GM23248 (cell line): ENCODE results near the gene CTRL. TPM values are rescaled to one million over a fixed set of nuclear protein-coding genes. Genes with fewer than 3 reads are reported as not detected.

ENCODE experiments used
- DNase-seq: peaks from one replicate; pipeline ENCODE4 v3.0.0-alpha.2; 2015
- H2AFZ ChIP-seq: fragments of 200-600 bp; sonication (generic); 2 replicates; pipeline ENCODE4 v1.6.1; 2016; ENCODE audit warnings: antibody characterized with exemption
- H3F3A ChIP-seq: fragments of 200-600 bp; sonication (generic); 2 replicates; pipeline ENCODE4 v1.6.1; 2016; ENCODE audit warnings: mild to moderate bottlenecking, antibody characterized with exemption, mixed run types; ENCODE audit not compliant: insufficient read depth
- H3K27ac ChIP-seq: fragments of 200-600 bp; sonication (generic); 2 replicates; pipeline ENCODE4 v1.5.1; 2016; ENCODE audit warnings: mild to moderate bottlenecking
- H3K27me3 ChIP-seq: fragments of 200-600 bp; sonication (generic); replicated peaks from 2 replicates; pipeline ENCODE4 v1.6.1; 2016; ENCODE audit warnings: mild to moderate bottlenecking; ENCODE audit not compliant: insufficient read depth
- H3K36me3 ChIP-seq: fragments of 200-600 bp; sonication (generic); 2 replicates; pipeline ENCODE4 v1.6.1; 2016; ENCODE audit warnings: low read depth, mild to moderate bottlenecking
- H3K4me1 ChIP-seq: fragments of 200-600 bp; sonication (generic); 2 replicates; pipeline ENCODE4 v1.6.1; 2016; ENCODE audit warnings: mild to moderate bottlenecking; ENCODE audit not compliant: insufficient read depth
- H3K4me2 ChIP-seq: fragments of 200-600 bp; sonication (generic); one replicate; pipeline ENCODE4 v1.6.1; 2016; ENCODE audit warnings: mild to moderate bottlenecking; ENCODE audit not compliant: unreplicated experiment
- H3K4me3 ChIP-seq: fragments of 200-600 bp; sonication (generic); 2 replicates; pipeline ENCODE4 v1.5.1; 2016; ENCODE audit warnings: mild to moderate bottlenecking
- H3K79me2 ChIP-seq: fragments of 200-600 bp; sonication (generic); 2 replicates; pipeline ENCODE4 v1.6.1; 2016; ENCODE audit warnings: mild to moderate bottlenecking; ENCODE audit not compliant: insufficient read depth
- H3K9ac ChIP-seq: fragments of 200-600 bp; sonication (generic); 2 replicates; pipeline ENCODE4 v1.6.1; 2016; ENCODE audit warnings: mild to moderate bottlenecking
- H3K9me2 ChIP-seq: fragments of 200-600 bp; sonication (generic); 2 replicates; pipeline ENCODE4 v1.6.1; 2016; ENCODE audit warnings: mixed run types, mild to moderate bottlenecking, moderate library complexity; ENCODE audit not compliant: insufficient read depth
- H3K9me3 ChIP-seq: fragments of 200-600 bp; sonication (generic); one replicate; pipeline ENCODE4 v1.6.1; 2017; ENCODE audit warnings: low read depth
- H4K20me1 ChIP-seq: fragments of 200-600 bp; sonication (generic); 2 replicates; pipeline ENCODE4 v1.6.0; 2016; ENCODE audit not compliant: insufficient read depth
- EZH2 ChIP-seq: fragments of 200-600 bp; sonication (generic); IDR thresholded peaks from 2 replicates; pipeline ENCODE4 v1.6.1; 2018; ENCODE audit warnings: antibody characterized with exemption, mild to moderate bottlenecking; ENCODE audit not compliant: insufficient read depth, poor library complexity, severe bottlenecking
- EZH2phosphoT487 ChIP-seq: fragments of 200-600 bp; sonication (generic); IDR thresholded peaks from 2 replicates; pipeline ENCODE4 v1.6.1; 2018; ENCODE audit warnings: antibody characterized with exemption, moderate library complexity, mild to moderate bottlenecking, low read depth; ENCODE audit not compliant: insufficient read depth
- WGBS, 2 experiments: methylation state at CpG; one replicate each; pipeline ENCODE4 v1.1.6; 2015 to 2017; ENCODE audit warnings: low lambda C conversion rate in 2 of 2, low coverage in 1 of 2; ENCODE audit errors: missing lambda C conversion rate in 2 of 2; 5-methylcytosine and 5-hydroxymethylcytosine counted together
- in situ Hi-C: fragments of 300-500 bp; cut with MboI; formaldehyde crosslinking; loops from 2 replicates; pipeline ENCODE4 v1.15.0; 2020
- polyA plus RNA-seq: library from polyadenylated mRNA; unstranded; fragments of >200 nt; fragmentation: Nextera tagmentation; extraction: Ambion mirVana; gene quantifications from 2 replicates; pipeline ENCODE4 v1.2.1, GENCODE V29; 2016
- total RNA-seq: library from RNA; depleted of rRNA; stranded (reverse); fragments of >200 nt; shearing (Covaris generic); gene quantifications from 2 replicates; pipeline ENCODE4 v1.2.3, GENCODE V29; 2014

Gene CTRL
- total and polyA plus RNA-seq, 2 experiments from 2014 or later = 3.8 TPM; not detected in 1

DNA sequence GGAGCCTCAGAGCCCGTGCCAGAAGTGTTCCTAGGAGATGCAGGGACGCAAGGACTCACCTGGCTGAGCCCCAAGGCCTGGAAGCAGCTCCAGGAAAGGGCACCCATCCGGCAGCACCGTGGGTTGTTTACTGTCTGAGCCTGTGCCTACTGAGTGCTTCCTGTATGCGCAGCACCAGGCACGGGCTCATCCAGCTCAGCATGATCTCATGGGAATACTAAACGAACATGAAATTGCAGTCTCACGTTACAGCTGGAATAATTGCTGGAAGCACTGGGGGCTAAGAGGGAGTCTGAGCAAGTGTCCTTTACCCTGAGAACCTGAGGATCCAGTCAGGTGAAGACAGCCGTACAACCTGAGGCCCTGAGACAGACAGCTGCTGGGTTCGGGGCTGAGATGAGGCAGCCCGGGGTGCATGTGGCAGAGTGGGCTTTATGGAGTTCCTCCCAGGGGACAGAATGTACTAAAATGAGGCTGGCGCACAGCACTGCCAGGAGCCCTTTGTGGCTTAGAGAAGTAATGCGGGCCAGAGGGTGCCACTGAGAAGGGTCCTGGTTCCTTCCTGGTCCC, 5.4 kb downstream of the CTRL start:
- H2AFZ ChIP-seq = no peak overlapping the region
- H3F3A ChIP-seq = no peaks in the 10 kb centered on the region
- TF ChIP-seq EZH2 = no peak
- TF ChIP-seq EZH2phosphoT487 = no peak
- H3K27me3 ChIP-seq = no peaks in the 10 kb centered on the region
- in situ Hi-C loops = loop anchor here (10.0 kb wide), 1 partner anchor 111 kb away; no protein-coding TSS in a partner anchor
- no peak overlapping the region for H3K27ac ChIP-seq
- no peak overlapping the region for H3K4me3 ChIP-seq
- WGBS, 2 experiments = 65 to 70% methylated on average over 13 of the region's 13 CpGs
- no peak overlapping the region for H3K4me2 ChIP-seq
- peaks cover 23% of the 10 kb centered on the region for H3K79me2 ChIP-seq
- H3K9ac ChIP-seq = no peak overlapping the region
- no peak for DNase-seq
- H3K4me1 ChIP-seq = no peaks in the 10 kb centered on the region
- no peaks in the 10 kb centered on the region for H3K36me3 ChIP-seq
- no peaks in the 10 kb centered on the region for H3K9me3 ChIP-seq
- no peaks in the 10 kb centered on the region for H4K20me1 ChIP-seq
- H3K9me2 ChIP-seq = no peaks in the 10 kb centered on the region

DNA sequence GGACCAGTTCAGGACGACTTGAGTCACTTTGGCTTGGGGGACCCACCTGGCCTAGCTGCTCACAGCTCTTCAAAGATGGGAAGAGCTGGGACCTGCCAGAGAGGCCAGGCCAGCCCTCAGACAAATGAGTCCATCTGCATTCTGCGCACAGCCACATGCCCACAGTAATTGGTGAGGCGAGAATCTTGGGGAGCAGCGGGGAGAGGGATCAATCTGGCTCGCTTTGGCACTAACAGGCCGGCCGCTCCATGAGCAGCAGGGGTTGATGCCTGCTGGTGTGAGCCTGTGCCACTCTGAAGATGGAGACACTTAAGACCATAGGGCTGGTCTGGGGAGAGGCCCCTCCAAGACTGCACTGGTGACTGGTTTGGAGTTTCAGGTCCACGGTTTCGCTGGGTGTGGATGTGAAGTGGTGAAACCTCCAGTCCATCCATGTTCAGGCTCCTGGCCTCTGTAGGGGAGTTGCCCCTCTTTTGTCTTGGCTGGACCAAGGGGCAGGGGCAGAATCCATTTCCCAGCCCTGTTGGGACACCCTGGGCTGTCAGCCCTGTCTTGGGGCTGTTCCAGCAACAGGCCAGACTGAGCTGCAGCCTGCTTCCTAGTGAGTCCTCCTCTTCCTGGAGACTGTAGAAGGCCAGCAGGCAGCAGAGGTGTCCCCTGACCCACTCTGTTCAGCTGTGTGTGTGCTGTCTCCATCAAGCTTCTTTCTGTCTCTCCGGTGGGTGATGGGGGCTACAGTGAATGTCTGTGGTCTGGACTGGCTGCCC, 7.3 kb downstream of the CTRL start:
- Histone ChIP-seq H3K36me3 (no peaks in the 10 kb centered on the region), H3K9me3 (no peaks in the 10 kb centered on the region), H3K4me2 (no peak overlapping the region), H3F3A (no peaks in the 10 kb centered on the region), H2AFZ (no peak overlapping the region), H3K4me1 (no peaks in the 10 kb centered on the region), H3K4me3 (no peak overlapping the region), H3K27me3 (no peaks in the 10 kb centered on the region), H3K27ac (no peak overlapping the region), H3K9me2 (no peaks in the 10 kb centered on the region), H3K9ac (no peak overlapping the region), H3K79me2 (peaks cover 42% of the 10 kb centered on the region), H4K20me1 (peaks cover 5% of the 10 kb centered on the region; the same call in 1 of the 2 replicates)
- TF ChIP-seq EZH2phosphoT487 (no peak), EZH2 (no peak)
- 92 to 97% methylated on average over 10 of the region's 10 CpGs for WGBS, 2 experiments
- no peak for DNase-seq
- in situ Hi-C loops = loop anchor here (10.0 kb wide), 1 partner anchor 110 kb away; no protein-coding TSS in a partner anchor

DNA sequence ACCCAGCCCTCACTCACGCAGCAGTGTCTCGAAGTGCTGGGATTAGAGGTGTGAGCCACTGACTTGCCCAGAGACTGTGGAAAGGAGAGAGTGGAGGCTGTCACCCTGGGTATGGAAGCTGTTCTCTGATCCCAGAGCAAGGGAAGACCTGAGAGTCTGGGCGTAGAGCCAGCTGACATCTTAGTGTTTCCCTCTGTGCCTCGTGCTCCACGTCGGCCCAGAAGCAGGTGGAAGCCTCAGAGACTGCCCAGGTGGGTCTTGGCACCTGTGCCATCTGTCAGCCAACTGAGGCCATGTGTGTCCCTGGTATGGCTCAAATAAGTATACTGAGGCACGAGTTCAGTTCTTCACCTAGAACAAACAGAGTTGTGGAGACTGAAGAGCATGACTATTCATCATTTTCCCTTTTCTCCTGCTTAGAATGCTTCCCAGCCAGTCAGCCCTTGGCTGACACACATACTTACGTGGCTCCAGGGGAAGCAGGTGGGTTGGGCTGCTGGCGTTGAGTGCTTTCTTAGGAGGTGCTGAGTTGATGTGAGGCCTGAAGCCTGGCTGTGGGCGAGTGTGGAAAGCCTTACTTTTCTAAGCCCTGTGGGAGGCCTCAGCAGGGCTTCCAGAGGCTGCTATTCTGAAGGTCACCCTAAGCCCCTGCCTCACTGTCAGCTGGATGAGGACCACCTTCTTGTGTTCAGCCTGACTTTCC, 8.1 kb downstream of the CTRL start:
- Histone ChIP-seq H3K27ac (no peak overlapping the region), H3K9me2 (no peaks in the 10 kb centered on the region), H2AFZ (no peak overlapping the region), H3K79me2 (peaks cover 50% of the 10 kb centered on the region), H3K4me3 (no peak overlapping the region), H3F3A (no peaks in the 10 kb centered on the region), H3K27me3 (no peaks in the 10 kb centered on the region), H3K9ac (no peak overlapping the region), H4K20me1 (peaks cover 11% of the 10 kb centered on the region; the same call in 1 of the 2 replicates), H3K36me3 (no peaks in the 10 kb centered on the region), H3K9me3 (no peaks in the 10 kb centered on the region), H3K4me2 (no peak overlapping the region), H3K4me1 (no peaks in the 10 kb centered on the region)
- WGBS, 2 experiments = 92 to 94% methylated on average over 10 of the region's 10 CpGs
- DNase-seq = no peak
- in situ Hi-C loops = loop anchor here (10.0 kb wide), 1 partner anchor 109 kb away; no protein-coding TSS in a partner anchor
- TF ChIP-seq EZH2phosphoT487 (no peak), EZH2 (no peak)

DNA sequence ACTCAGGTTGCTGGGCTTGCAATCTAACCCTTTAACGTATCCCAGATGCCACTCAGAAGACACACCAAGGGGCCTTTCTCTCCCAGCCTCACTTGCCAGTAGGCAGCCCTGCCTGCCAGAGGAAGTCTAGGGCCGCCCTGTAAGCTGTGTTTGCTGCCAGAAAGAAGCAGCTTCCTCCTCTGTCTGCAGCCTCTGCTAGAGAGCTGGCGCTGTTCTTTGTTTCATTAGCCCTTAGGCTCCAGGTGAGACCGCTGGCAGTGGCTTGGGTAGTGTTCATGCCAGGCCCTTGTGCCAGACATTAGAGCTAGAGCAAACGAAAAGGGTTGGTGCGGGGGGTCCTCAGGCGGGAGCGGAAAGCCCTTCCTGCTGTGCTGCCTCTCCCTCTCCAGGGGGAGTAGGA, 8.9 kb downstream of the CTRL start:
- Histone ChIP-seq H3F3A (peaks cover 7% of the 10 kb centered on the region), H3K79me2 (peaks cover 51% of the 10 kb centered on the region), H3K4me2 (no peak overlapping the region), H3K27ac (no peak overlapping the region), H3K9ac (no peak overlapping the region), H2AFZ (no peak overlapping the region), H3K27me3 (no peaks in the 10 kb centered on the region), H3K4me1 (peaks cover 6% of the 10 kb centered on the region), H3K36me3 (no peaks in the 10 kb centered on the region), H3K9me3 (no peaks in the 10 kb centered on the region), H4K20me1 (peaks cover 16% of the 10 kb centered on the region; the same call in 1 of the 2 replicates), H3K4me3 (no peak overlapping the region), H3K9me2 (no peaks in the 10 kb centered on the region)
- in situ Hi-C loops = loop anchor here (10.0 kb wide), 1 partner anchor 108 kb away; no protein-coding TSS in a partner anchor
- DNase-seq = no peak
- 64 to 73% methylated on average over 8 of the region's 8 CpGs for WGBS, 2 experiments
- no peak for TF ChIP-seq EZH2
- no peak for TF ChIP-seq EZH2phosphoT487
